Heart left ventricle (tissue), 16 donors: ENCODE results near the gene SLC25A29. TPM values are rescaled to one million over a fixed set of nuclear protein-coding genes. Genes with fewer than 3 reads are reported as not detected.

Experiments
- ATAC-seq, 4 donors: fragments of 200-7000 bp; cut with Tn5 transposase; one replicate each; pipeline ENCODE4 v1.9.1; 2020 to 2022; ENCODE audit warnings: moderate library complexity in 4 of 4, mild to moderate bottlenecking in 3 of 4, moderate number of reproducible peaks in 1 of 4
- DNase-seq, 5 donors: peaks; one replicate each; pipeline ENCODE4 v3.0.0-alpha.2; 2020
- H3K27ac ChIP-seq, 12 donors: fragments of 200-600 bp; sonication (generic) in 4 of 12; one replicate each; pipeline versions ENCODE4 v1.5.0 to v1.8.0; 2016 to 2022; ENCODE audit warnings: mild to moderate bottlenecking in 2 of 12
- H3K27me3 ChIP-seq, 9 donors: fragments of 200-600 bp; sonication (generic) in 2 of 9; one replicate each; pipeline versions ENCODE4 v1.5.1 to v1.8.0; 2016 to 2022; ENCODE audit warnings: mild to moderate bottlenecking in 3 of 9
- H3K36me3 ChIP-seq, 9 donors: fragments of 200-600 bp; sonication (generic) in 2 of 9; one replicate each; pipeline versions ENCODE4 v1.5.0 to v1.8.0; 2018 to 2022; ENCODE audit warnings: mild to moderate bottlenecking in 2 of 9
- H3K4me1 ChIP-seq, 12 donors: fragments of 200-600 bp; sonication (generic) in 4 of 12; one replicate each; pipeline versions ENCODE4 v1.5.0 to v1.8.0; 2016 to 2022; ENCODE audit warnings: mild to moderate bottlenecking in 3 of 12
- H3K4me3 ChIP-seq, 12 donors: fragments of 200-600 bp; sonication (generic) in 4 of 12; one replicate each; pipeline versions ENCODE4 v1.5.0 to v1.8.0; 2017 to 2022; ENCODE audit warnings: mild to moderate bottlenecking in 9 of 12, moderate library complexity in 4 of 12
- H3K9me3 ChIP-seq, 12 donors: fragments of 200-600 bp; sonication (generic) in 4 of 12; one replicate each; pipeline versions ENCODE4 v1.5.0 to v1.8.0; 2016 to 2022; ENCODE audit warnings: mild to moderate bottlenecking in 1 of 12
- POLR2A ChIP-seq, 2 donors: fragments of 450-650 bp; IDR thresholded peaks; one replicate each; pipeline ENCODE4 v1.6.1; 2017; ENCODE audit warnings: antibody characterized with exemption in 2 of 2, mild to moderate bottlenecking in 2 of 2, moderate library complexity in 2 of 2
- WGBS, 4 donors: extraction: QIAGEN DNeasy Blood & Tissue Kit in 2 of 4; methylation state at CpG; one replicate each; pipeline versions ENCODE4 v1.1.5 to v1.1.7; 2013 to 2018; 5-methylcytosine and 5-hydroxymethylcytosine counted together
- intact Hi-C, 10 donors: fragments of 100-400 bp; cut with DNase I; formaldehyde crosslinking; loops; one replicate each; pipeline versions ENCODE4 v1.11.1 to v1.14.2; 2022
- polyA plus RNA-seq, 2 donors: library from polyadenylated mRNA; stranded (reverse); fragments of 200-250 nt; gene quantifications; one replicate each; pipeline ENCODE4 v1.2.3, GENCODE V29; 2013
- total RNA-seq, 9 donors: library from RNA; depleted of rRNA in 2 of 9; stranded (reverse); fragments of >200 nt in 2 of 9; fragmentation: NEBNext Ultra II Directional in 3 of 9; extraction: Animal tissue kit (Norgen Biotek cat#: 25700) in 3 of 9; gene quantifications; one replicate each; pipeline versions ENCODE4 v1.1.0 to v1.2.4, GENCODE V29; 2016 to 2023
- TF ChIP-seq, protein P1 (sequence below), 12 donors: fragments of 200-600 bp; sonication (generic) in 4 of 12; IDR thresholded peaks; one replicate each; pipeline versions ENCODE4 v1.5.0 to v1.8.0; 2018 to 2022; ENCODE audit warnings: antibody characterized with exemption in 12 of 12, mild to moderate bottlenecking in 5 of 12
- donor health status: ischemic (EF 13 %, LVEDD 7.1; RV severe dilation, severe dysfunction).
- donor health status: healthy with polysubstance abuse.
- donor health status: DM: no; HTN: yes; CAD: no.
- donor health status: DM: no; HTN: no; CAD: no.
- donor health status: ischemic (EF 25% LVEDD 6.9; RV normal size, moderate dysfunction).
- donor health status: ischemic (EF 25% LVEDD 5.7; RV mildly dilated, moderate dysfunction).
- donor health status: healthy.
- donor health status: DM: yes; HTN: yes; CAD: no.
- donor health status: ischemic (EF 35%, LVEDD 5.7; RV mildly dilated, moderate dysfunction).
- donor health status: nonischemic (EF 11% LVEDD 7.7; RV severe dilation, severe dysfunction).
- donor health status: DM: yes; HTN: yes; CAD: no.
- donor health status: PGD.
- donor health status: ischemic (EF 29% LVEDD 5.4; RV normal size, mild dysfunction).
- donor health status: nonischemic (EF 23%, LVEDD 6.1; RV moderate dilation, normal function).

The SLC25A29 gene
- total and polyA plus RNA-seq, 11 donors: 10.2 to 34.2 (median 21.7) TPM

DNA sequence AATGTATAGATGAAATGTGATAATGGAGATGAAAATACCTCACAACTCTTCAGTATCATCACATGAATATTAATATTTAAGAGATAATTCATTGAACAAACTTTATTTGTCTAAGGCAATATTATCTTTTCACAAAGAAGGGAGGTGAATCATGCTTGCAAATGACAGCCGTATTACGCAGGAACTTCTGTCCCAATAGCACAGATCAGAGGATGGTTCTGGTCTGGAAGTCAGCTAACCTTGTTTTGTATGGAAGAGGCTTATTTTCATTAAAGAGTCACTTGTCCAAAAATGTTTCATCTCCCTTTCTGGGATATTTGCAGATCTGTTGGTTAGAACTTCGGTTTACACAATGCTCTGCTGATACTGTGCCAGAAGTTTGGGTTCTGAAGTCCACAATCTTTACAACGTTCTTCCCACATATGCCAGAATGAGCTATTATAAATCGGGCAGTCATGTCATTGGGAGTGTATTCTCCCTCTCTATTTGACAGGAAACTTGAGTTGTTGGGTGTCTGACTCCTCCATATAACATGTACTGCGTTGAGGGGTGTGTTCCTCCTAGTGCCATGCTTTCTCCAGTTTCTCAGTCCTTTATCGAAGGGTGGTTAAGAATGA, 37.5 kb downstream of the SLC25A29 start:
- no peak overlapping the region for H3K4me3 ChIP-seq
- intact Hi-C loops: no loop called here
- TF ChIP-seq, protein P1, sequence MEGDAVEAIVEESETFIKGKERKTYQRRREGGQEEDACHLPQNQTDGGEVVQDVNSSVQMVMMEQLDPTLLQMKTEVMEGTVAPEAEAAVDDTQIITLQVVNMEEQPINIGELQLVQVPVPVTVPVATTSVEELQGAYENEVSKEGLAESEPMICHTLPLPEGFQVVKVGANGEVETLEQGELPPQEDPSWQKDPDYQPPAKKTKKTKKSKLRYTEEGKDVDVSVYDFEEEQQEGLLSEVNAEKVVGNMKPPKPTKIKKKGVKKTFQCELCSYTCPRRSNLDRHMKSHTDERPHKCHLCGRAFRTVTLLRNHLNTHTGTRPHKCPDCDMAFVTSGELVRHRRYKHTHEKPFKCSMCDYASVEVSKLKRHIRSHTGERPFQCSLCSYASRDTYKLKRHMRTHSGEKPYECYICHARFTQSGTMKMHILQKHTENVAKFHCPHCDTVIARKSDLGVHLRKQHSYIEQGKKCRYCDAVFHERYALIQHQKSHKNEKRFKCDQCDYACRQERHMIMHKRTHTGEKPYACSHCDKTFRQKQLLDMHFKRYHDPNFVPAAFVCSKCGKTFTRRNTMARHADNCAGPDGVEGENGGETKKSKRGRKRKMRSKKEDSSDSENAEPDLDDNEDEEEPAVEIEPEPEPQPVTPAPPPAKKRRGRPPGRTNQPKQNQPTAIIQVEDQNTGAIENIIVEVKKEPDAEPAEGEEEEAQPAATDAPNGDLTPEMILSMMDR (IDR thresholded peaks at IDR 0.05): no peak
- no peak for TF ChIP-seq POLR2A (IDR thresholded peaks at IDR 0.05)
- H3K27ac ChIP-seq: no peak overlapping the region
- peaks cover 0 to 30% (median 6%) of the 10 kb centered on the region in 9 donors for H3K36me3 ChIP-seq
- H3K9me3 ChIP-seq: no peaks in the 10 kb centered on the region
- WGBS, 4 donors: 64 to 77% (median 68%) methylated on average over 7 of the region's 7 CpGs
- DNase-seq: no peak
- H3K27me3 ChIP-seq: no peaks in the 10 kb centered on the region
- H3K4me1 ChIP-seq: peaks cover 0 to 38% (median 6%) of the 10 kb centered on the region in 12 donors
- peak in 1 of 4 donors; percentile 13 for ATAC-seq

- WGBS, 4 donors: 92 to 99% (median 95%) methylated on average over 7 of the region's 7 CpGs
- intact Hi-C loops: no loop called here
- Histone ChIP-seq H3K9me3 (no peaks in the 10 kb centered on the region), H3K27me3 (no peaks in the 10 kb centered on the region), H3K36me3 (peaks cover 0 to 36% (median 13%) of the 10 kb centered on the region in 9 donors), H3K4me1 (peaks cover 0 to 45% (median 8%) of the 10 kb centered on the region in 12 donors), H3K27ac (no peak overlapping the region), H3K4me3 (no peak overlapping the region)
- DNase-seq (no peak), ATAC-seq (no peak)
- TF ChIP-seq POLR2A (IDR thresholded peaks at IDR 0.05): no peak
- TF ChIP-seq, protein P1 (IDR thresholded peaks at IDR 0.05): no peak
Observed at GRCh38 chr14:100267990-100268389, 38.3 kb downstream of the SLC25A29 start.

- no peaks in the 10 kb centered on the region for H3K27me3 ChIP-seq
- ATAC-seq (no peak), DNase-seq (no peak)
- 70 to 86% (median 78%) methylated on average over 3 of the region's 3 CpGs for WGBS, 4 donors
- H3K27ac ChIP-seq: peak overlapping the region in 1 of 12 donors; percentile 1
- no peak overlapping the region for H3K4me3 ChIP-seq
- TF ChIP-seq POLR2A (IDR thresholded peaks at IDR 0.05): no peak
- TF ChIP-seq, protein P1 (IDR thresholded peaks at IDR 0.05): no peak
- peaks cover 0 to 39% (median 15%) of the 10 kb centered on the region in 9 donors for H3K36me3 ChIP-seq
- H3K9me3 ChIP-seq: no peaks in the 10 kb centered on the region
- intact Hi-C loops: no loop called here
- H3K4me1 ChIP-seq: peaks cover 0 to 54% (median 31%) of the 10 kb centered on the region in 12 donors
Observed at GRCh38 chr14:100263141-100263540, 43.1 kb downstream of the SLC25A29 start.

- 22 to 34% (median 30%) methylated on average over 5 of the region's 5 CpGs for WGBS, 4 donors
- Histone ChIP-seq H3K36me3 (peaks cover 0 to 39% (median 15%) of the 10 kb centered on the region in 9 donors), H3K27ac (peak overlapping the region in 3 of 12 donors; percentile 1 to 50 (median 27)), H3K9me3 (no peaks in the 10 kb centered on the region), H3K4me1 (peaks cover 0 to 60% (median 35%) of the 10 kb centered on the region in 12 donors), H3K27me3 (no peaks in the 10 kb centered on the region), H3K4me3 (no peak overlapping the region)
- DNase-seq (no peak), ATAC-seq (no peak)
- no peak for TF ChIP-seq POLR2A (IDR thresholded peaks at IDR 0.05)
- TF ChIP-seq, protein P1 (IDR thresholded peaks at IDR 0.05): no peak
- intact Hi-C loops: no loop called here
Observed at GRCh38 chr14:100262545-100262944, 43.7 kb downstream of the SLC25A29 start.
